Measurements from ENCODE around the gene ALPK3. TPM values are rescaled to one million over a fixed set of nuclear protein-coding genes. Genes with fewer than 3 reads are reported as not detected.

Gene ALPK3
- polyA plus RNA-seq, 1 donor (not counting 4 experiments of a cell fraction or from before 2014, with no cell fraction given): 0.07 TPM

GRCh38 chr15:84785053-84785452 is 32.1 kb upstream of the ALPK3 start:
- peaks cover 48% of the 10 kb centered on the region for H3K79me2 ChIP-seq (ENCODE audit: control insufficient read depth, insufficient read depth, low read length)
- no peak overlapping the region for H3K9ac ChIP-seq (ENCODE audit: control insufficient read depth, extremely low read depth, insufficient read depth, low read length)
- H3K27ac ChIP-seq (ENCODE audit: control insufficient read depth, insufficient read depth, low read length): no peak overlapping the region
- no peaks in the 10 kb centered on the region for H3K9me1 ChIP-seq (ENCODE audit: control insufficient read depth, extremely low read depth, insufficient read depth, low read length)
- H3K36me3 ChIP-seq (ENCODE audit: control insufficient read depth in 2 of 2, extremely low read depth in 1 of 2, insufficient read depth in 2 of 2, low read length in 2 of 2): peaks cover 24 to 31% of the 10 kb centered on the region in 2 experiments
- dilution Hi-C loops (cut with MboI; ENCODE audit: extremely low pct_ligation_motif_present, low sequenced_read_pairs): no loop called here
- TF ChIP-seq EZH2 (IDR thresholded peaks at IDR 0.05; ENCODE audit: low read length) (no peak), CTCF (optimal IDR thresholded peaks at IDR 0.05 in 1 of 3, IDR thresholded peaks at IDR 0.05 in 1 of 3, conservative IDR thresholded peaks at IDR 0.05 in 1 of 3; ENCODE audit: extremely low read depth in 1 of 3, insufficient read depth in 2 of 3, low read length in 3 of 3) (no peak)
- H3K9me3 ChIP-seq (ENCODE audit: control insufficient read depth, low read depth, low read length): no peaks in the 10 kb centered on the region
- no peak overlapping the region for H3K4me3 ChIP-seq (ENCODE audit: control insufficient read depth in 2 of 3, extremely low read depth in 1 of 3, insufficient read depth in 2 of 3, low read depth in 1 of 3, low read length in 3 of 3)
- H2AFZ ChIP-seq (ENCODE audit: control insufficient read depth, low read length): no peak overlapping the region
- no peak for FAIRE-seq
- H3K4me2 ChIP-seq (ENCODE audit: control insufficient read depth, extremely low read depth, insufficient read depth, low read depth, low read length): no peak overlapping the region
- H3K27me3 ChIP-seq (ENCODE audit: control insufficient read depth, extremely low read depth, insufficient read depth, low read length): no peaks in the 10 kb centered on the region
- DNase-seq (ENCODE audit: low read depth, low spot score): no peak
- no peaks in the 10 kb centered on the region for H3K4me1 ChIP-seq (ENCODE audit: control insufficient read depth, extremely low read depth, insufficient read depth, low read length)
- peaks cover 3% of the 10 kb centered on the region for H4K20me1 ChIP-seq (ENCODE audit: control insufficient read depth, extremely low read depth, insufficient read depth, low read length)

- Histone ChIP-seq H4K20me1 (ENCODE audit: control insufficient read depth, extremely low read depth, insufficient read depth, low read length) (peaks cover 5% of the 10 kb centered on the region), H3K36me3 (ENCODE audit: control insufficient read depth in 2 of 2, extremely low read depth in 1 of 2, insufficient read depth in 2 of 2, low read length in 2 of 2) (peaks cover 20 to 25% of the 10 kb centered on the region in 2 experiments), H2AFZ (ENCODE audit: control insufficient read depth, low read length) (no peak overlapping the region), H3K4me1 (ENCODE audit: control insufficient read depth, extremely low read depth, insufficient read depth, low read length) (no peaks in the 10 kb centered on the region), H3K79me2 (ENCODE audit: control insufficient read depth, insufficient read depth, low read length) (peaks cover 45% of the 10 kb centered on the region), H3K9me1 (ENCODE audit: control insufficient read depth, extremely low read depth, insufficient read depth, low read length) (no peaks in the 10 kb centered on the region), H3K4me2 (ENCODE audit: control insufficient read depth, extremely low read depth, insufficient read depth, low read depth, low read length) (no peak overlapping the region), H3K4me3 (ENCODE audit: control insufficient read depth in 2 of 3, extremely low read depth in 1 of 3, insufficient read depth in 2 of 3, low read depth in 1 of 3, low read length in 3 of 3) (no peak overlapping the region), H3K9ac (ENCODE audit: control insufficient read depth, extremely low read depth, insufficient read depth, low read length) (no peak overlapping the region), H3K9me3 (ENCODE audit: control insufficient read depth, low read depth, low read length) (no peaks in the 10 kb centered on the region), H3K27ac (ENCODE audit: control insufficient read depth, insufficient read depth, low read length) (no peak overlapping the region), H3K27me3 (ENCODE audit: control insufficient read depth, extremely low read depth, insufficient read depth, low read length) (no peaks in the 10 kb centered on the region)
- dilution Hi-C loops (cut with MboI; ENCODE audit: extremely low pct_ligation_motif_present, low sequenced_read_pairs): no loop called here
- DNase-seq (ENCODE audit: low read depth, low spot score): no peak
- no peak for FAIRE-seq
- TF ChIP-seq CTCF (optimal IDR thresholded peaks at IDR 0.05 in 1 of 3, IDR thresholded peaks at IDR 0.05 in 1 of 3, conservative IDR thresholded peaks at IDR 0.05 in 1 of 3; ENCODE audit: extremely low read depth in 1 of 3, insufficient read depth in 2 of 3, low read length in 3 of 3) (no peak), EZH2 (IDR thresholded peaks at IDR 0.05; ENCODE audit: low read length) (no peak)
These were observed 28.7 kb upstream of the ALPK3 start for GRCh38 chr15:84788500-84788899.
